BE2C (cell line): ENCODE measurements around the gene NDUFS6.

Experiments used
- DNase-seq: peaks from one replicate; pipeline ENCODE4 v3.0.0-alpha.2; 2020
- H3K27me3 ChIP-seq: fragments of 250-450 bp; sonication (Bioruptor Pico); 2 replicates; pipeline ENCODE4 v1.5.1; 2020; ENCODE audit warnings: mild to moderate bottlenecking
- H3K36me3 ChIP-seq: fragments of 250-450 bp; sonication (Bioruptor Pico); 2 replicates; pipeline ENCODE4 v1.5.1; 2020; ENCODE audit warnings: mild to moderate bottlenecking
- H3K4me1 ChIP-seq: fragments of 250-450 bp; sonication (Bioruptor Pico); 2 replicates; pipeline ENCODE4 v1.5.1; 2020
- H3K4me3 ChIP-seq: 2 replicates; pipeline ENCODE4 v1.5.1; 2011; ENCODE audit warnings: low read depth, low read length
- H3K9me3 ChIP-seq: fragments of 250-450 bp; sonication (Bioruptor Pico); 2 replicates; pipeline ENCODE4 v1.5.1; 2020
- CTCF ChIP-seq: IDR thresholded peaks from 2 replicates; pipeline ENCODE4 v1.5.1; 2012; ENCODE audit warnings: mild to moderate bottlenecking, low read depth, low read length

NDUFS6 gene

DNA sequence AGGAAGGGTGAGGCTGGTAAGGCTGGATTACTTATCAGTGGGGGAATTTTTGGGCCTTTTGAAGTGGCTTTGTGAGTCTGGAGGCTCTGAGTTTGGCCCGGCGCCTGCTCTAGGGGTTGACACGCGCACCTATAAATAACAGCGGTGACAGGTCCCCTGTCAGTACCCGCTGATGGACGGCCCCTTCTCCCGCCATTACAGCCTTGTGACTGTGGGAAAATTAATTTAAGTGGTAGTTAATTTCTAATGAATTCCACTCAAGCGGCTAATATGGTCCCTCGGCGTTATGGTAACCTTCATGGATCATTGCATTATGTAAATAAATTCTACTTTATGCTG lies 18.0 kb upstream of the NDUFS6 start:
- Histone ChIP-seq H3K36me3 (no peaks in the 10 kb centered on the region), H3K9me3 (no peaks in the 10 kb centered on the region), H3K27me3 (peaks cover 11% of the 10 kb centered on the region), H3K4me3 (no peak overlapping the region), H3K4me1 (no peaks in the 10 kb centered on the region)
- DNase-seq, result no peak
- TF ChIP-seq CTCF, result no peak

- Histone ChIP-seq H3K9me3 (no peaks in the 10 kb centered on the region), H3K4me3 (no peak overlapping the region), H3K27me3 (peaks cover 3% of the 10 kb centered on the region), H3K4me1 (no peaks in the 10 kb centered on the region), H3K36me3 (no peaks in the 10 kb centered on the region)
- DNase-seq, result no peak
- TF ChIP-seq CTCF, result no peak
Observed at GRCh38 chr5:1784197-1785050, 16.8 kb upstream of the NDUFS6 start.

- no peak for TF ChIP-seq CTCF
- H3K9me3 ChIP-seq, result no peaks in the 10 kb centered on the region
- no peaks in the 10 kb centered on the region for H3K4me1 ChIP-seq
- DNase-seq, result no peak
- H3K36me3 ChIP-seq, result no peaks in the 10 kb centered on the region
- H3K27me3 ChIP-seq, result peaks cover 3% of the 10 kb centered on the region
- no peak overlapping the region for H3K4me3 ChIP-seq
Observed at GRCh38 chr5:1785062-1785461, 16.1 kb upstream of the NDUFS6 start.

GRCh38 chr5:1785984-1786383 lies 15.2 kb upstream of the NDUFS6 start:
- no peaks in the 10 kb centered on the region for H3K9me3 ChIP-seq
- no peak overlapping the region for H3K4me3 ChIP-seq
- no peaks in the 10 kb centered on the region for H3K36me3 ChIP-seq
- H3K27me3 ChIP-seq, result peaks cover 3% of the 10 kb centered on the region
- TF ChIP-seq CTCF, result no peak
- DNase-seq, result no peak
- H3K4me1 ChIP-seq, result no peaks in the 10 kb centered on the region

GRCh38 chr5:1786621-1787471 lies 14.4 kb upstream of the NDUFS6 start:
- Histone ChIP-seq H3K4me1 (no peaks in the 10 kb centered on the region), H3K9me3 (no peaks in the 10 kb centered on the region), H3K27me3 (peaks cover 3% of the 10 kb centered on the region), H3K36me3 (no peaks in the 10 kb centered on the region), H3K4me3 (no peak overlapping the region)
- TF ChIP-seq CTCF, result no peak
- no peak for DNase-seq
